ENCODE measurements around the gene CD200.

GRCh38 chr3:112289011-112289410, 43.9 kb upstream of the CD200 start:
- TF ChIP-seq CTCF (IDR thresholded peaks at IDR 0.05) (no peak), POLR2AphosphoS5 (IDR thresholded peaks at IDR 0.05; ENCODE audit: insufficient read depth in 1 of 2, low read depth in 1 of 2) (no peak)

All from vagina (tissue), 2 donors.